ENCODE results near the gene SH2D3C. TPM values are rescaled to one million over a fixed set of nuclear protein-coding genes. Genes with fewer than 3 reads are reported as not detected.

SH2D3C gene
- total and polyA plus RNA-seq, 2 of the 8 experiments (the other 6 are each of a cell fraction or from before 2014, with no cell fraction given), result 6.4 to 8.1 TPM

DNA sequence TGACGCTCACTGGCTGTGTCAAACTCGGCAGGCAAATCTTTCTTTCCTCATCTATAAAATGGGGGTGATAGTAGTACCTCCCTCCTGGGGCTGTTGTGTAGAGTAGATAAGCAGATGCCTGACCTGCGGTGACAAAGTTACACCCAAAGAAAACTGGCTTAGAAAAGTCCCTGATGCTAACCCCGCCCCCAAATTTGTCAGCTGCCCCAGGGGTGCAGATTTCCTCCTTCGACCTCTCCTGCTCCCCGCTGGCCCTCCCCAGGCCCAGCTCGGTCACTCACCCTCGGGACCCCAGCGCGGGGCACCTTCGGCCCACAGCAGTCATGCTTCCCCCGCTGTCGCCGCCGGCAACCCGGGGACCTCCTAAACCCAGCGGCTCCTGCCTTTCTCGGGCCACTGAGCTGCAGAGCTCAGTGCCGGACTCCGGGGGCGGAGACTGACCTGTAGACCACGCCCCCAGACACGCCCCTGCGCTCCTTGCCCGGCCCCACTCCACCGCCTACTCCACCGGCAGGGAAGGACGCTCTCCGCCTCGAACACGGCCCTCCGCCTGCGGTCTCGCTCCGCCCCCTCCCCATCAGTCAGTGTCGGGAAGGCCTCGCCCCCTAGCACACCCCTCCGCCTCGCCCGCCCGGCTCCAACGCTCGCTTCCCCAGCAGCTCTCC, 7.4 kb downstream of the SH2D3C start:
- no peak for FAIRE-seq
- H3K18ac ChIP-seq (ENCODE audit: extremely low read depth, low read length), result no peak overlapping the region
- no peak overlapping the region for H2BK120ac ChIP-seq (replicated peaks; ENCODE audit: low read depth, low read length)
- H3K36me3 ChIP-seq (ENCODE audit: control insufficient read depth in 2 of 4, insufficient read depth in 4 of 4, low read length in 3 of 4), result no peaks in the 10 kb centered on the region
- H3K4me2 ChIP-seq (ENCODE audit: insufficient read depth in 1 of 2, low read depth in 2 of 2, low read length in 2 of 2), result peak overlapping the region; percentile 58 to 94
- peak; percentile 97 to 99 for DNase-seq (ENCODE audit: low read depth in 1 of 2, low spot score in 2 of 2)
- no peak overlapping the region for H3K23ac ChIP-seq (ENCODE audit: insufficient read length)
- H3K56ac ChIP-seq (replicated peaks; ENCODE audit: insufficient read length, low read depth, low read length), result no peak overlapping the region
- no peak overlapping the region for H3K9ac ChIP-seq (replicated peaks in 1 of 4; ENCODE audit: extremely low read depth in 1 of 4, low read depth in 3 of 4, low read length in 3 of 4)
- H2BK15ac ChIP-seq (ENCODE audit: low read length), result no peak overlapping the region
- CTCF ChIA-PET (ENCODE audit: partially characterized antibody), result interaction anchor here (0.8 to 14.6 kb wide), 14 partner anchors 9 to 268 kb away, joined by 3 to 227 read pairs (median 4); partner anchors contain the start of genes CDK9, SH2D3C and TOR2A
- H3K27me3 ChIP-seq (replicated peaks in 1 of 4; ENCODE audit: control insufficient read depth in 3 of 4, extremely low read depth in 1 of 4, insufficient read depth in 3 of 4, low read length in 3 of 4), result no peaks in the 10 kb centered on the region
- no peak overlapping the region for H4K5ac ChIP-seq (ENCODE audit: insufficient read length, low read depth, low read length)
- POLR2A ChIA-PET (ENCODE audit: partially characterized antibody), result interaction anchor here (0.6 to 1.9 kb wide), 9 partner anchors 14 to 214 kb away, joined by 3 to 7 read pairs (median 3); partner anchors contain the start of genes CDK9 and FPGS
- H4K20me1 ChIP-seq (replicated peaks in 1 of 2; ENCODE audit: control insufficient read depth in 1 of 2, insufficient read depth in 2 of 2, low read length in 2 of 2), result no peaks in the 10 kb centered on the region
- peak overlapping the region; percentile 50 to 72 (median 60) for H3K4me3 ChIP-seq (ENCODE audit: extremely low read depth in 1 of 4, insufficient read depth in 2 of 4, low read depth in 3 of 4, low read length in 4 of 4)
- H3K4ac ChIP-seq (replicated peaks; ENCODE audit: insufficient read length, low read depth, low read length), result no peak overlapping the region
- no peak overlapping the region for H4K8ac ChIP-seq (ENCODE audit: extremely low read depth, insufficient read depth, low read length)
- H3K79me1 ChIP-seq (ENCODE audit: low read depth, low read length), result no peaks in the 10 kb centered on the region
- H3K4me1 ChIP-seq (replicated peaks in 1 of 4; ENCODE audit: control insufficient read depth in 3 of 4, insufficient read depth in 4 of 4, low read length in 3 of 4), result peaks cover 1 to 16% (median 8%) of the 10 kb centered on the region in 4 experiments
- no peak overlapping the region for H3K14ac ChIP-seq (ENCODE audit: insufficient read length)
- H4K91ac ChIP-seq (replicated peaks; ENCODE audit: insufficient read length, low read length), result no peak overlapping the region
- no peak overlapping the region for H2BK20ac ChIP-seq (ENCODE audit: low read length)
- WGBS, 2 experiments (ENCODE audit: extremely low coverage in 1 of 2, insufficient coverage in 1 of 2, insufficient read length in 1 of 2, insufficient replicate concordance in 2 of 2, low coverage in 1 of 2, low lambda C conversion rate in 2 of 2, missing lambda C conversion rate in 1 of 2), result 7% methylated on average over 16 of the region's 43 CpGs; no CpG with 5 or more reads in 1 of the 2 experiments
- no peaks in the 10 kb centered on the region; the same call in 1 of the 2 replicates for H3K23me2 ChIP-seq (ENCODE audit: low read depth, low read length)
- no peak overlapping the region for H2BK5ac ChIP-seq (ENCODE audit: low read depth, low read length)
- no peaks in the 10 kb centered on the region for H3K9me3 ChIP-seq (ENCODE audit: insufficient read depth in 2 of 2, low read depth in 1 of 2, low read length in 1 of 2)
- H3K79me2 ChIP-seq (ENCODE audit: control insufficient read depth in 1 of 2, insufficient read depth in 2 of 2, low read length in 2 of 2), result no peaks in the 10 kb centered on the region
- no peak overlapping the region for H2AFZ ChIP-seq (ENCODE audit: low read length)
- no peak overlapping the region for H3K27ac ChIP-seq (ENCODE audit: low read depth, low read length)
- H2BK12ac ChIP-seq (ENCODE audit: low read depth, low read length), result no peak overlapping the region
- H2AK5ac ChIP-seq (ENCODE audit: low read depth, low read length), result no peak overlapping the region
- no peak; the same call in 1 of the 2 replicates for TF ChIP-seq SP4 (IDR thresholded peaks at IDR 0.05; ENCODE audit: low read length)
- TF ChIP-seq HDAC6 (IDR thresholded peaks at IDR 0.05; ENCODE audit: low read depth, low read length), result no peak
- TF ChIP-seq KDM5A (IDR thresholded peaks at IDR 0.05; ENCODE audit: low read length), result no peak
- TF ChIP-seq KDM4A (IDR thresholded peaks at IDR 0.05; ENCODE audit: low read depth, low read length, severe bottlenecking), result peak; percentile 62
- 0 out of 2 replicates have a peak, but pooled peaks have one; percentile 17 for TF ChIP-seq PHF8 (conservative IDR thresholded peaks at IDR 0.05; ENCODE audit: low read depth, low read length)
- no peak for TF ChIP-seq CBX5 (IDR thresholded peaks at IDR 0.05; ENCODE audit: low read depth, low read length)
- TF ChIP-seq RFX5 (IDR thresholded peaks at IDR 0.05; ENCODE audit: borderline replicate concordance, low read depth, low read length), result no peak
- TF ChIP-seq SIN3A (conservative IDR thresholded peaks at IDR 0.05 in 1 of 2, IDR thresholded peaks at IDR 0.05 in 1 of 2; ENCODE audit: low read depth in 1 of 2, low read length in 2 of 2), result no peak
- no peak for TF ChIP-seq EP300 (IDR thresholded peaks at IDR 0.05; ENCODE audit: borderline replicate concordance in 1 of 2, low read depth in 2 of 2, low read length in 2 of 2)
- TF ChIP-seq JUN (IDR thresholded peaks at IDR 0.05; ENCODE audit: low read depth, low read length), result no peak
- TF ChIP-seq SIX5 (IDR thresholded peaks at IDR 0.05; ENCODE audit: low read depth, low read length), result no peak
- peak; percentile 61; the same call in 1 of the 2 replicates for TF ChIP-seq SP1 (IDR thresholded peaks at IDR 0.05; ENCODE audit: low read depth, low read length)
- TF ChIP-seq SRF (IDR thresholded peaks at IDR 0.05; ENCODE audit: low read depth, low read length), result no peak
